ENCODE results near the gene TFF2.

TFF2 gene

DNA sequence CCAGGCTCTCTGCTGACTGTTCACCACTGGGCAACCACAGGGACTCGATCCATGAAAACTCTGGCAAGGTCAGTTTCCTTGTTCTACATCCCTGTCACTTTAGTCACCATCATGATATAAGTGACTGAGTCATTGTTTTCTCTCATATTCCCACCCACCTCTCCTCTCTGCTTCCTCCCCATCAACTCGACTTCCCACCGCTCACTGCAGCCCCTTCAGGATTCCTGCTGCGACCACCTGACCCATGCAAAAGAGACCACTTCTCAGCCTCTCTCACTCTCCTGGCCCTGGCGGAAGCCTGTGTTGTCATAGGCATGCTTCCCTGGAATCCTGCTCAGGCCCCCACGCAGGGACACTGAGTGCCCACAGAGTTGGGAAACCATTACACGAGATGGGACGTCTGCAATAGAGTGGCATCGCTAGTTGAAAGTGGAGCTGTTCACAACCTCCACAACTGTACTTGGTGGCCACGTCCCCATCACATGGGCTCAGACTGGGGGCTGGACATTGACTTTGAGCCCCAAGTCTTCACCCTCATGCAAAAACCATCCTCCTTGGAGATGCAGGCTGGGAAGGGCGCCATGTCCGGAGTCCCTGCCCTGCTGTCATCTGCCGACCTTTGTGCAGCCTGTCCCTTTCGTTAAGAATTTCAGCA lies 1.8 kb upstream of the TFF2 start:
- TF ChIP-seq, protein P1, sequence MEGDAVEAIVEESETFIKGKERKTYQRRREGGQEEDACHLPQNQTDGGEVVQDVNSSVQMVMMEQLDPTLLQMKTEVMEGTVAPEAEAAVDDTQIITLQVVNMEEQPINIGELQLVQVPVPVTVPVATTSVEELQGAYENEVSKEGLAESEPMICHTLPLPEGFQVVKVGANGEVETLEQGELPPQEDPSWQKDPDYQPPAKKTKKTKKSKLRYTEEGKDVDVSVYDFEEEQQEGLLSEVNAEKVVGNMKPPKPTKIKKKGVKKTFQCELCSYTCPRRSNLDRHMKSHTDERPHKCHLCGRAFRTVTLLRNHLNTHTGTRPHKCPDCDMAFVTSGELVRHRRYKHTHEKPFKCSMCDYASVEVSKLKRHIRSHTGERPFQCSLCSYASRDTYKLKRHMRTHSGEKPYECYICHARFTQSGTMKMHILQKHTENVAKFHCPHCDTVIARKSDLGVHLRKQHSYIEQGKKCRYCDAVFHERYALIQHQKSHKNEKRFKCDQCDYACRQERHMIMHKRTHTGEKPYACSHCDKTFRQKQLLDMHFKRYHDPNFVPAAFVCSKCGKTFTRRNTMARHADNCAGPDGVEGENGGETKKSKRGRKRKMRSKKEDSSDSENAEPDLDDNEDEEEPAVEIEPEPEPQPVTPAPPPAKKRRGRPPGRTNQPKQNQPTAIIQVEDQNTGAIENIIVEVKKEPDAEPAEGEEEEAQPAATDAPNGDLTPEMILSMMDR (IDR thresholded peaks at IDR 0.05; ENCODE audit: insufficient read depth, low read depth, low read length, missing control alignments), result no peak
- no peak overlapping the region for H3K4me3 ChIP-seq (ENCODE audit: low read depth, low read length)
- DNase-seq (ENCODE audit: low read depth), result no peak

GRCh38 chr21:42351626-42352440 lies 1.0 kb upstream of the TFF2 start:
- TF ChIP-seq, protein P1 (IDR thresholded peaks at IDR 0.05; ENCODE audit: insufficient read depth, low read depth, low read length, missing control alignments), result no peak
- no peak overlapping the region for H3K4me3 ChIP-seq (ENCODE audit: low read depth, low read length)
- no peak for DNase-seq (ENCODE audit: low read depth)

- no peak overlapping the region for H3K4me3 ChIP-seq (ENCODE audit: low read depth, low read length)
- DNase-seq (ENCODE audit: low read depth), result no peak
- TF ChIP-seq, protein P1 (IDR thresholded peaks at IDR 0.05; ENCODE audit: insufficient read depth, low read depth, low read length, missing control alignments), result no peak
Observed at GRCh38 chr21:42350318-42350910, 380 bp downstream of the TFF2 start.

DNA sequence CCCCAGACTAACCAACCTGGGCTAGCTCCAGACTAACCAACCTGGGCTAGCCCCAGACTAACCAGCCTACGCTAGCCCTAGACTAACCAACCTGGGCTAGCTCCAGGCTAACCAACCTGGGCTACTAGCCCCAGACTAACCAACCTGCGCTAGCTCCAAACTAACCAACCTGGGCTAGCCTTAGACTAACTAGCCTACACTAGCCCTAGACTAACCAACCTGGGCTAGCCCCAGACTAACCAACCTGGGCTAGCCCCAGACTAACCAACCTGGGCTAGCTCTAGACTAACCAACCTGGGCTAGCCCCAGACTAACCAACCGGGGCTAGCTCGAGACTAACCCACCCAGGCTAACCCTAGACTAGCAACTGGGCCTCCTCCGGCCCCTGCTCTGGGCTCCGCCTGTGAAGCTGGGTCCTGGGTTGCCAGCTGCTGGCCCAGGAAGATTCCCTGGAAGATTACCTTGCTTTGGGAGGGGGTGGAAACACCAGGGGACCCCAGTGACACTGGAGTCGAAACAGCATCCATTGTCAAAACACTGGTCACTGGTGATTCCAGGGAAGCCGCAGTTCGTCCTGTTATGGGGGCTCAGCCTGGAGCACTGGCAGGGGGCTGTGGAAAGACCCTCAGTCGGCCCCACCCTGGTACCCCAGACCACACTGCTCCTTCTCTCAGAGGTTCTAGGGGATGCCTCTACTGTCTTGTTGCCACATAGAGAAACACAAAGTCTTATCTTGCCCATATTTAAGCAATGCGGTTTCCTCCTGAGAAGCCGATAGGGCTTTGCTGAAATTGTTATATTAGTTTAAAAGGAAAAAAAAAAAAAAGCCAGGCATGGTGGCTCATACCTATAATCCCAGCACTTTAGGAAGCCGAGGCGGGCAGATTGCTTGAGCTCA lies 1.1 kb downstream of the TFF2 start:
- DNase-seq (ENCODE audit: low read depth), result no peak
- H3K4me3 ChIP-seq (ENCODE audit: low read depth, low read length), result no peak overlapping the region
- TF ChIP-seq, protein P1 (IDR thresholded peaks at IDR 0.05; ENCODE audit: insufficient read depth, low read depth, low read length, missing control alignments), result no peak

GRCh38 chr21:42348762-42349161 lies 2.0 kb downstream of the TFF2 start:
- H3K4me3 ChIP-seq (ENCODE audit: low read depth, low read length), result no peak overlapping the region
- no peak for DNase-seq (ENCODE audit: low read depth)
- TF ChIP-seq, protein P1 (IDR thresholded peaks at IDR 0.05; ENCODE audit: insufficient read depth, low read depth, low read length, missing control alignments), result no peak

GRCh38 chr21:42347601-42348327 lies 3.0 kb downstream of the TFF2 start:
- TF ChIP-seq, protein P1 (IDR thresholded peaks at IDR 0.05; ENCODE audit: insufficient read depth, low read depth, low read length, missing control alignments), result no peak
- no peak overlapping the region for H3K4me3 ChIP-seq (ENCODE audit: low read depth, low read length)
- DNase-seq (ENCODE audit: low read depth), result no peak

Measured in GM12865 (cell line).